Fibroblast of the aortic adventitia (primary cell): Measurements from ENCODE around the gene FMNL1. TPM values are rescaled to one million over a fixed set of nuclear protein-coding genes. Genes with fewer than 3 reads are reported as not detected.

Experiments used
- DNase-seq: peaks from one replicate; pipeline ENCODE4 v3.0.0-alpha.2; 2010; ENCODE audit warnings: low read depth
- H3K4me3 ChIP-seq: 2 replicates; pipeline ENCODE4 v1.5.1; 2011; ENCODE audit warnings: low read depth, mild to moderate bottlenecking, control low read depth, low read length, moderate library complexity
- CTCF ChIP-seq: IDR thresholded peaks from 2 replicates; pipeline ENCODE4 v1.5.1; 2011; ENCODE audit warnings: mild to moderate bottlenecking, low read length, control low read depth, inconsistent platforms; ENCODE audit not compliant: insufficient read depth
- total RNA-seq: library from RNA; depleted of rRNA; stranded (reverse); fragments of >200 nt; gene quantifications from 2 replicates; pipeline ENCODE4 v1.2.3, GENCODE V29; 2012; ENCODE audit warnings: low replicate concordance

The FMNL1 gene
- total RNA-seq, 1 donor, result 0.81 TPM

DNA sequence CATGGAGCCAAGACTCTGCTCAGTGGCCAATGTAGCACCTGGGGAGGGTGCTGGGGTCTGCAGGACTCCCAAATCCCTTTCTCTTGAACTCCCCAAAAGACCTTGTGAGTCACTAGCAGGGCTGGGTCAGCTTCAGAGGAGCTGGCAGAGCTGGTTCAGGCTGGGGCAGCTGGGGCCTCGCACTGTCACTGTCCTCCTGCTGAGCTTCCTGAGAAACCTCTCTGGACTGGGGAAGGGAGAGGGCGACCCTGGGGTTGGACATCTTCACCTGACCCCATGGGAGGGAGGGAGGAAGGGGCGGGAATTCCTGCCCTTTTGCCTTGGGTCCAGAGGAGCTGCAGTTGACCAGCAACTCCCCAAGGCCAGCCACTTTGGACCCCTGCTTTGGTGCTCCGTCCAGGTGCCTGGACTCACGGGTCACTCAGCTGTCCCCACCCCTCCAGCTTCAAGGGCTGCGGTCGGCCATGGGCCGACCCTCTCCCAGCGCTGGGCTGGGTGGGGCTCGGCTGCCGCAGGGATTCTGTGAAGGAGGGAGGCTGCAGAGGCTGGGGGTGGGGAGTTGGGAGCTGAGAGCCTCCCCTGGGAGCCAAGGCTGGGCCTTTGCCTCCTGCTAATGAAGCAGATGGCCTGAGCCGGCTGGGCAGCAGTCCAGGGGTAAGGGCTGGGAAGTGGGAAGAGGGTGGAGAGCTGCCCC lies 9.2 kb downstream of the FMNL1 start:
- no peak overlapping the region for H3K4me3 ChIP-seq
- TF ChIP-seq CTCF, result no peak
- DNase-seq, result peak; percentile 64

DNA sequence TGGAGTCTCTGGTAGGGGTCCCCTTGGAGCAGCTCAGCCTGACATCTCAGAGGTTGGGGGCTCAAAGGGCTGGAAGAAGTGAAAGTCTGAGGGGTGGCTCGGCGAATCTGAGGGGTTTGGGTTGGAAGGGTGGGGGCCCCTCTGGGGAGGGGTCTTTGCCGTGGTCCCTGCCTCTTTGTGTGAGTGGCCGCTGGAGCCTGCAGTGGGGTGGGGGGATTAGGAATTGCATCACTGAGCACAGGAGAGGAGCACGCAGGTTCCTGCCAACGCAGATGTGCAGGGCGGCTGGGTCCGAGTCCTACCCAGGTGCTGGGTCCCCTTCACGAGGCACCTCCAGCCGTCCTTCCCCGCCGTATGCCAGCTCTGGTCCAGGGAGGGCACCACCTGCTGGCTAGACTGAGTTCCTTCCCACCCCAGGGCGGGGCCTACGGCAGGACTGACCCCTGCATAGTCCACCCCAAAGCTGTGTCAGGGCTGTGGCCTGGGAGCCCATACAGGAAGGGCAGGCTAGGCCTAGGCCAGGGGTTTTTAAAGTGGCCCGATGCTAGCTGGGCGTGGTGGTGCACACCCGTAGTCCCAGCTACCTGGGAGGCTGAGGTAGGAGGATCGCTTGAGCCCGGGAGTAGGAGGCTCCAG lies 9.9 kb downstream of the FMNL1 start:
- no peak overlapping the region for H3K4me3 ChIP-seq
- no peak for DNase-seq
- TF ChIP-seq CTCF, result peak; percentile 31

- H3K4me3 ChIP-seq, result no peak overlapping the region
- TF ChIP-seq CTCF, result no peak
- DNase-seq, result no peak
Observed at GRCh38 chr17:45232514-45233422, 11.1 kb downstream of the FMNL1 start.

DNA sequence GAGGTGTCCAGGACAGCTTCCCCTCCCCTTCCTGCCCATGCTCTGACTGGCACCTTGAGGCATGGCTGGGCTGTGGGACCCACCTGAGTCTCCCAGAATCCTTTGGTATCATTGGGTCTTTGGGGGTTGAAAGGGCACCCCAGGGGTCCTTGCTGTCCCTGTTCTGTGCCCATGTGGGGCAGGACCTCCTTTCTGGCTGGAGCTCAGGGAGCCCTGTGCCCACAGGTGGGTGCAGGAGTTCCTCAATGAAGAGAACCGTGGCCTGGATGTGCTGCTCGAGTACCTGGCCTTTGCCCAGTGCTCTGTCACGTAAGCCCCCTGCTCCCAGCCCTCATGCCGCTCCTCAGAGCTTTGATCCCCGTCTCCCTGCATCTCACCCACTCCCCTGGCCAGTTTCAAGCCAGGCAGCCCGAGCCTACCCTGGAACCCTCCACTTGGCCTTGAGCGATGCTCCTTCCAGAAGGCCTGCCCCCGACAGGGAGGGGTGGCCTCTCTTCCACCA lies 11.8 kb downstream of the FMNL1 start:
- no peak overlapping the region for H3K4me3 ChIP-seq
- no peak for DNase-seq
- TF ChIP-seq CTCF, result no peak

DNA sequence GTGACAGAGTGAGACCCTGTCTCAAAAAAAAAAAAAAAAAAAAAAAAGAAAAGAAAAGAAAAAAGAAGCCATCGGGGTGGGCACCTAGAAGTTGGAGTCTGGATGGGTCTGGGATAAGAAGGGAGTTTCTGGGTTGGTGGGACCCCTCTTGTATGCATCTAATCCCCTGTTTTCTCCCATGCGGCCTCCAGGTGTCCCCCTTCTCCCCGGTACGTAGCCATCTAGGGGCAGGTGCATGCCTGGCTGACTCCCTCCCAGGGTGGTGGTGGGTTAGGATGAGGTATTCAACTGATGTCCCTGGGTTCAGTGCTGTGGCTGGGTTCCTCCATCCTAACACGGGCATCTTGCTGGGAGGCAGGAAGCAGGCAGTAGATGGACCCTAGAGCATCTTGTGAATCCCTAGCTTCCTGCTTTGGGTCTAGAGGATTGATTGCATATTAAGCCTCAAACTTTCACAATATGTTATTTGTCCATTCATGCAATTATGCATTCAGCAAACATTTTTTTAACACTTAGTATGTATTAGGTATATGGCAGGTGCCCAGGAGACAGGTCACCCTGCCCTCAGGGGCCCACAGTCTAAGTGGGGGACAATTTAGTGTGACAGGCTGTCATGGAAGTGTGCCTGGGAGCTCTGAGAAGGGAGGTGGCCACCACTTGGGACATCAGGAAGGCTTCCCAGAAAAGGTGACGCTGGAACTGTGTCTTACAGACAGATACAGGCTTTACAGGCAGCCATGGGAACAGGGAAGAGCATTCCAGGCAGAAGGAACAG lies 13.1 kb downstream of the FMNL1 start:
- no peak overlapping the region for H3K4me3 ChIP-seq
- peak; percentile 15 for TF ChIP-seq CTCF
- DNase-seq, result no peak
